ENCODE data around the gene LRRC74B. TPM values are rescaled to one million over a fixed set of nuclear protein-coding genes. Genes with fewer than 3 reads are reported as not detected.

The LRRC74B gene
- total RNA-seq, 1 experiment from 2014 or later = not detected

- no peak overlapping the region for H2AFZ ChIP-seq (ENCODE audit: low read length)
- no peak overlapping the region for H3K4me3 ChIP-seq (ENCODE audit: low read length)
- ChIA-PET CTCF (no interaction called here), POLR2A (ENCODE audit: unreplicated experiment) (interaction anchor here (0.5 kb wide), 1 partner anchor 68 kb away, joined by 3 read pairs; no protein-coding TSS in a partner anchor)
- H3K9me3 ChIP-seq (ENCODE audit: low read length) = no peaks in the 10 kb centered on the region
- no peaks in the 10 kb centered on the region for H3K27me3 ChIP-seq (ENCODE audit: low read length)
- no peak overlapping the region for H3K4me2 ChIP-seq (ENCODE audit: low read length)
- H3K4me1 ChIP-seq (ENCODE audit: insufficient read depth, low read length) = no peaks in the 10 kb centered on the region
- H3K79me2 ChIP-seq (ENCODE audit: low read length) = no peaks in the 10 kb centered on the region
- ATAC-seq = no peak
- TF ChIP-seq CTCF (conservative IDR thresholded peaks at IDR 0.05; ENCODE audit: low read depth, low read length) = no peak
- TF ChIP-seq EZH2phosphoT487 (IDR thresholded peaks at IDR 0.05; ENCODE audit: borderline replicate concordance, low read length) = no peak
- no peak for TF ChIP-seq EZH2 (IDR thresholded peaks at IDR 0.05; ENCODE audit: low read length, unreplicated experiment)
- H3K36me3 ChIP-seq (ENCODE audit: low read depth, low read length) = no peaks in the 10 kb centered on the region
- H3F3A ChIP-seq (ENCODE audit: low read length, unreplicated experiment) = no peaks in the 10 kb centered on the region
- no peaks in the 10 kb centered on the region for H3K9me2 ChIP-seq (replicated peaks; ENCODE audit: low read length)
- DNase-seq = no peak
- intact Hi-C loops (cut with micrococcal nuclease) = no loop called here
- BruUV-seq (replicated peaks) = no TSS peak
- no peaks in the 10 kb centered on the region for H4K20me1 ChIP-seq (ENCODE audit: low read length)
- no peak overlapping the region for H3K27ac ChIP-seq (ENCODE audit: low read length)
- H3K9ac ChIP-seq (ENCODE audit: low read length) = no peak overlapping the region
These were observed 18.7 kb upstream of the LRRC74B start for GRCh38 chr22:21026783-21027692.

GRCh38 chr22:21028277-21029251 lies 17.2 kb upstream of the LRRC74B start:
- intact Hi-C loops (cut with micrococcal nuclease) = no loop called here
- no peaks in the 10 kb centered on the region for H3K9me2 ChIP-seq (replicated peaks; ENCODE audit: low read length)
- no peak overlapping the region for H3K9ac ChIP-seq (ENCODE audit: low read length)
- H3F3A ChIP-seq (ENCODE audit: low read length, unreplicated experiment) = no peaks in the 10 kb centered on the region
- H3K79me2 ChIP-seq (ENCODE audit: low read length) = no peaks in the 10 kb centered on the region
- no peak overlapping the region for H3K4me3 ChIP-seq (ENCODE audit: low read length)
- H3K36me3 ChIP-seq (ENCODE audit: low read depth, low read length) = no peaks in the 10 kb centered on the region
- no TSS peak for BruUV-seq (replicated peaks)
- H3K27ac ChIP-seq (ENCODE audit: low read length) = no peak overlapping the region
- no peaks in the 10 kb centered on the region for H3K4me1 ChIP-seq (ENCODE audit: insufficient read depth, low read length)
- CTCF ChIA-PET = no interaction called here
- no peak for DNase-seq
- no peaks in the 10 kb centered on the region for H3K9me3 ChIP-seq (ENCODE audit: low read length)
- ATAC-seq = no peak
- H2AFZ ChIP-seq (ENCODE audit: low read length) = no peak overlapping the region
- no peak for TF ChIP-seq EZH2phosphoT487 (IDR thresholded peaks at IDR 0.05; ENCODE audit: borderline replicate concordance, low read length)
- TF ChIP-seq EZH2 (IDR thresholded peaks at IDR 0.05; ENCODE audit: low read length, unreplicated experiment) = no peak
- no peak for TF ChIP-seq CTCF (conservative IDR thresholded peaks at IDR 0.05; ENCODE audit: low read depth, low read length)
- POLR2A ChIA-PET (ENCODE audit: unreplicated experiment) = no interaction called here
- no peak overlapping the region for H3K4me2 ChIP-seq (ENCODE audit: low read length)
- no peaks in the 10 kb centered on the region for H4K20me1 ChIP-seq (ENCODE audit: low read length)
- no peaks in the 10 kb centered on the region for H3K27me3 ChIP-seq (ENCODE audit: low read length)

Data from PC-3 (cell line).